ENCODE data around the gene ZEB2. TPM values are rescaled to one million over a fixed set of nuclear protein-coding genes. Genes with fewer than 3 reads are reported as not detected.
A peak's percentile ranks its signal among the peaks of the same experiment; 100 is the strongest.

ZEB2 gene
- total RNA-seq, 2 donors from 2014 or later, result 76.1 to 91.7 TPM

DNA sequence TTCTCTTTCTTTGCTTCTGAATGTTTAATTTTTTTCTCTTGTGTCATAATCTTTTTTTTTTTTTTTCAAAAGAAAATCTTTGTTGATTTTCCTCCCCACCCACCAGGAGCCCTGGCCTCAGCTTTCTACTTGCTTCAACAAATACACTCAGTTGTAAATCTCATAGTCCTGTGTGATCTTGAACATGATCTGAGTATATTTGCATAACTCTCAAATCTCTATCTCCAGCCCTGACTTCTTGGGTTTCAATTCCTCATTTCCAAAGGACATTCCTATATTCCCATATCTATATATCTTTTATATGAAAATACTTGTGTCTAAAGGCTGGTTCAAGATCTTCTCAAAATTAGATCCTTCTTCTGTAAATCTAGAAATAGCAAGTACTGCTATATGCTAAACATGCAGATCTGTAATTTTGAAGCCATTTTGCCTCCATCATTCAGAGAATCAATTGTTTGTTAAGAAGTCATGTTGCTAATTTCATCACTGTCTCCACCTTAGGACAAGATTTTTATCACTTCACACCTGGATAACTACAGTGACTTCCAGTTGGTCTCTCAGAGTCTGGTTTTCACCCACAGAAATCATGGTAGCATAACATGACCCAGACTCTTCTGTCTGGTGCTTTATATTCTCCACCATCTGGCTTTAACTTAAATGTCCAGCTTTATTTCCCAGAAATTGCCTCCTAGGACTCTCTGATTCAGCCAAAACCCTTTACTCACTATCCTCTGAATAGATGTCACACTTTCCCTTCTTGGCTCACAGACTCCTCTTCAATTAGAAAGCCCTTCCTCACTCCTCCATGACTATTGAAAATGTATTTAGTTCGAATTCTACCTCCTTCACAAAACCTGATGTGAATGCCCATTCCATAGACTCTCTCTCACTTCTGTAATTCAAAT lies 98.1 kb downstream of the ZEB2 start:
- no peak for DNase-seq (ENCODE audit: low spot score)
- Histone ChIP-seq H3K9me3 (no peaks in the 10 kb centered on the region), H3K27ac (no peak overlapping the region), H3K4me1 (peaks cover 0 to 15% of the 10 kb centered on the region in 2 donors), H3K4me3 (no peak overlapping the region), H3K36me3 (peaks cover 24% of the 10 kb centered on the region), H3K27me3 (no peaks in the 10 kb centered on the region)
- TF ChIP-seq, protein P1, sequence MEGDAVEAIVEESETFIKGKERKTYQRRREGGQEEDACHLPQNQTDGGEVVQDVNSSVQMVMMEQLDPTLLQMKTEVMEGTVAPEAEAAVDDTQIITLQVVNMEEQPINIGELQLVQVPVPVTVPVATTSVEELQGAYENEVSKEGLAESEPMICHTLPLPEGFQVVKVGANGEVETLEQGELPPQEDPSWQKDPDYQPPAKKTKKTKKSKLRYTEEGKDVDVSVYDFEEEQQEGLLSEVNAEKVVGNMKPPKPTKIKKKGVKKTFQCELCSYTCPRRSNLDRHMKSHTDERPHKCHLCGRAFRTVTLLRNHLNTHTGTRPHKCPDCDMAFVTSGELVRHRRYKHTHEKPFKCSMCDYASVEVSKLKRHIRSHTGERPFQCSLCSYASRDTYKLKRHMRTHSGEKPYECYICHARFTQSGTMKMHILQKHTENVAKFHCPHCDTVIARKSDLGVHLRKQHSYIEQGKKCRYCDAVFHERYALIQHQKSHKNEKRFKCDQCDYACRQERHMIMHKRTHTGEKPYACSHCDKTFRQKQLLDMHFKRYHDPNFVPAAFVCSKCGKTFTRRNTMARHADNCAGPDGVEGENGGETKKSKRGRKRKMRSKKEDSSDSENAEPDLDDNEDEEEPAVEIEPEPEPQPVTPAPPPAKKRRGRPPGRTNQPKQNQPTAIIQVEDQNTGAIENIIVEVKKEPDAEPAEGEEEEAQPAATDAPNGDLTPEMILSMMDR (IDR thresholded peaks at IDR 0.05), result no peak

DNA sequence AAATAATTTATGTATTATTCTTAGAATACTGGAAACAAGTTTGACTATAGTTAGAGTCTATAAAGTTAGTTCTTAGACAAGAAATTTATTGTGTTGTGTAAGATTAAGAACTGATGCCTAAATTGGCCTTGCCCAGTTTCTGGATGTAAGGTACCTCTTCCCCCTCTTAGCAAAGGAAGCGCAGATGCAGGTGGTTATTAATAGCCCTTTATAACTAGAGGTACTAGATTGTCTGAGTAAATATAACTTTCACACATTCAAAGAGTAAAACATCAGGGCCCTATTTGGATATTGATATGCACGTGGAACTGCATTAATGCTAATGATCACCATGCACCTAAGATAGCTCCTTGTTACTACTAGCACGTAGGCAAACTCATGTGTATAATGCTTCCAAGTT lies 100.7 kb downstream of the ZEB2 start:
- Histone ChIP-seq H3K27ac (peak overlapping the region in 1 of 2 donors; percentile 18), H3K4me3 (no peak overlapping the region), H3K4me1 (peaks cover 0 to 2% of the 10 kb centered on the region in 2 donors), H3K36me3 (peaks cover 21% of the 10 kb centered on the region), H3K27me3 (no peaks in the 10 kb centered on the region), H3K9me3 (no peaks in the 10 kb centered on the region)
- TF ChIP-seq, protein P1 (IDR thresholded peaks at IDR 0.05), result no peak
- DNase-seq (ENCODE audit: low spot score), result no peak

DNA sequence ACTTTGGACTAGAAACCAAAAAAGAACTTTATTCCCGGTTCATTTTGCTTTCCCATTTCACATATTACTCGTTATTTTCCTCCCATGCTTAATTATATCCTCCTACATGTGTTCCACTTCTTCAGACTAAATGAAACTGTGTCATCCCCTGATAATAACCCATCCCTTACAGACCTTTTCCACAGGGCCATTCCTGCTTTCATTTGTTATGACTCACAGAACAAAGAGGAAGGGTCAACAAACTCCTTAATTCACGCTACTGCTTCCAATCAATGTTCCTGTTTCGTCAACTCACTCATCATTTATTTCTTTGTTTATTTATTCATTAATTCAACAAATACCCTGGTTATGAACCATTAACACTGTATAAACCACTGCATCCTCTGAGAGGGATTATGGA lies 104.5 kb downstream of the ZEB2 start:
- peaks cover 13% of the 10 kb centered on the region for H3K36me3 ChIP-seq
- H3K9me3 ChIP-seq, result no peaks in the 10 kb centered on the region
- DNase-seq (ENCODE audit: low spot score), result no peak
- peak overlapping the region in 1 of 2 donors; percentile 29 for H3K27ac ChIP-seq
- no peaks in the 10 kb centered on the region for H3K27me3 ChIP-seq
- TF ChIP-seq, protein P1 (IDR thresholded peaks at IDR 0.05), result no peak
- no peak overlapping the region for H3K4me3 ChIP-seq
- peaks cover 0 to 17% of the 10 kb centered on the region in 2 donors for H3K4me1 ChIP-seq

DNA sequence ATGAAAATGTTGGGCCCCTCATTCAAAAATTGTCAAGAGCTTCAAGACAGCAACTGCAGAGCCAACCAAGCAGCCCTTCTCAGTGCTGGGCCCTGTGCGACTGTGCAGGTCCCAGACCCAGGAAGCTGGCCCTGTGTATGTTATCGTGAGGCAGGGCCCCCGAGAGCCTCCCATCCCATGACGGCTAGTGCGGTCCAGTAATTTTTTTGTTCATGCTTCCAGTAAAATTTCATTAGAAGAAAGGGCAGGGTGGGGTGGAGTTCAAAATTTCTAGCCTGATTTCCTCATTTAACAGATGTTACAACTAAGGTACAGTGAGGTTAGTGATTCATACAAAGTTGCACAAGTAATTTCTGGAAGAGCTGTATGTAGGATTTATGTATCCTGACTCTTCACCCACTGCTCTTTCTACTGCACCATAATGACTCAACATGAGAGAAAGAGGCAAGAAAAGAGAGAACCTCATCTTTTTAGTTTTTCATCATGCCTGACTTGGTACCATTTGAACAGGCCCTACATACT lies 105.5 kb downstream of the ZEB2 start:
- TF ChIP-seq, protein P1 (IDR thresholded peaks at IDR 0.05), result no peak
- H3K27ac ChIP-seq, result peak overlapping the region; percentile 29 to 41
- peaks cover 11% of the 10 kb centered on the region for H3K36me3 ChIP-seq
- no peaks in the 10 kb centered on the region for H3K27me3 ChIP-seq
- H3K4me1 ChIP-seq, result peaks cover 0 to 17% of the 10 kb centered on the region in 2 donors
- peak; percentile 75 for DNase-seq (ENCODE audit: low spot score)
- no peak overlapping the region for H3K4me3 ChIP-seq
- H3K9me3 ChIP-seq, result no peaks in the 10 kb centered on the region

DNA sequence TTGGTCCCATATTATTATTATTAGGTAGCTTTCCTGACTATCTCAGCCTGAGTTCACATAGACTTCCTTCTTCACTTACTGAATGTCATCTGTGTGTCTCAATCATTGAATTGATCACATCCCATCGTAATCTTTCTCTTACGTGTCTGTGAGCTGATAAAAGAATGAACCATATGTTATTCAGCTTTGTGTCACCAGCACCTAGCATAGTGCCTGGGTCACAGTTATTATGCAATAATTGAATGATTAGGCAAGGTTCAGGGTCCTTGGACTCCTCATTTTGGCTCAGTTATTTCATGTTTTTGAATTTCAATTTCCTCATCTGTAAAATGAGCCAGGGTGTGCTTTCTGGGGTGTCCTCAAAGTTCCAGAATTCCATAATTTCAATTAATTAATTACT lies 107.2 kb downstream of the ZEB2 start:
- TF ChIP-seq, protein P1 (IDR thresholded peaks at IDR 0.05), result no peak
- DNase-seq (ENCODE audit: low spot score), result no peak
- Histone ChIP-seq H3K27me3 (no peaks in the 10 kb centered on the region), H3K4me1 (peaks cover 0 to 17% of the 10 kb centered on the region in 2 donors), H3K9me3 (no peaks in the 10 kb centered on the region), H3K36me3 (peaks cover 16% of the 10 kb centered on the region), H3K27ac (peak overlapping the region; percentile 14 to 24), H3K4me3 (no peak overlapping the region)
